HEK293 (cell line): ENCODE data around the gene CLTCL1.

Experiments
- CTCF ChIA-PET: fragments of 350-600 bp; formaldehyde crosslinking; extraction: SDS; loops from one replicate; lab custom pipeline; 2021; ENCODE audit warnings: antibody characterized with exemption; lab: Yijun Ruan, JAX
- POLR2A ChIA-PET: fragments of 300-600 bp; formaldehyde crosslinking; extraction: SDS; loops from one replicate; lab custom pipeline; 2020; ENCODE audit warnings: antibody characterized with exemption, inconsistent platforms; lab: Yijun Ruan, JAX
- H3K27ac ChIP-seq: fragments of 200-500 bp; sonication (Bioruptor generic); 2 replicates; pipeline ENCODE4 v1.5.1; 2014; ENCODE audit warnings: low read depth, low read length, control low read depth, inconsistent platforms; ENCODE audit errors: extremely low read depth
- H3K36me3 ChIP-seq, 2 experiments: fragments of 200-500 bp in 1 of 2; sonication (Bioruptor generic) in 1 of 2; 1 replicate in 1 of 2; 2 replicates in 1 of 2; pipeline ENCODE4 v1.5.1; 2014 to 2017; ENCODE audit warnings: inconsistent platforms in 2 of 2, low read length in 2 of 2; ENCODE audit not compliant: control insufficient read depth in 2 of 2, insufficient read depth in 1 of 2
- H3K4me1 ChIP-seq: fragments of 200-500 bp; sonication (Bioruptor generic); 2 replicates; pipeline ENCODE4 v1.5.1; 2014; ENCODE audit warnings: mild to moderate bottlenecking, low read length, inconsistent platforms; ENCODE audit not compliant: control insufficient read depth, insufficient read depth
- H3K4me3 ChIP-seq: 2 replicates; pipeline ENCODE4 v1.5.1; 2011; ENCODE audit warnings: low read depth, mild to moderate bottlenecking, control low read depth, low read length, moderate library complexity
- H3K9me3 ChIP-seq: fragments of 200-500 bp; sonication (Bioruptor generic); 2 replicates; pipeline ENCODE4 v1.5.1; 2014; ENCODE audit warnings: low read depth, low read length, inconsistent platforms; ENCODE audit not compliant: control insufficient read depth, insufficient read depth
- BCL11A ChIP-seq: fragments of 450-650 bp; formaldehyde crosslinking; IDR thresholded peaks from 2 replicates; pipeline ENCODE4 v1.5.1; 2016; ENCODE audit warnings: low read depth, missing biosample characterization, missing genetic modification characterization
- FEZF1 ChIP-seq: fragments of 450-650 bp; formaldehyde crosslinking; IDR thresholded peaks from 2 replicates; pipeline ENCODE4 v1.5.1; 2016; ENCODE audit warnings: missing biosample characterization, missing genetic modification characterization
- GLIS1 ChIP-seq: fragments of 450-650 bp; formaldehyde crosslinking; IDR thresholded peaks from 2 replicates; pipeline ENCODE4 v1.5.1; 2016; ENCODE audit warnings: missing biosample characterization, missing genetic modification characterization
- MZF1 ChIP-seq: fragments of 450-650 bp; formaldehyde crosslinking; IDR thresholded peaks from 2 replicates; pipeline ENCODE4 v1.5.1; 2017; ENCODE audit warnings: missing biosample characterization, missing genetic modification characterization, borderline replicate concordance
- SP3 ChIP-seq: fragments of 450-650 bp; formaldehyde crosslinking; IDR thresholded peaks from 2 replicates; pipeline ENCODE4 v1.5.1; 2016; ENCODE audit warnings: missing biosample characterization, missing genetic modification characterization
- YY1 ChIP-seq: fragments of 450-650 bp; formaldehyde crosslinking; IDR thresholded peaks from 2 replicates; pipeline ENCODE4 v1.5.1; 2018; ENCODE audit warnings: missing biosample characterization, missing genetic modification characterization
- ZBTB1 ChIP-seq: fragments of 450-650 bp; formaldehyde crosslinking; IDR thresholded peaks from 2 replicates; pipeline ENCODE4 v1.5.1; 2016; ENCODE audit warnings: missing biosample characterization, missing genetic modification characterization
- ZIC2 ChIP-seq: fragments of 450-650 bp; formaldehyde crosslinking; IDR thresholded peaks from 2 replicates; pipeline ENCODE4 v1.5.1; 2016; ENCODE audit warnings: missing biosample characterization, missing genetic modification characterization
- ZNF10 ChIP-seq: fragments of 450-650 bp; formaldehyde crosslinking; IDR thresholded peaks from 2 replicates; pipeline ENCODE4 v1.5.1; 2017; ENCODE audit warnings: missing biosample characterization, missing genetic modification characterization
- ZNF138 ChIP-seq: fragments of 450-650 bp; formaldehyde crosslinking; IDR thresholded peaks from 2 replicates; pipeline ENCODE4 v1.5.1; 2016; ENCODE audit warnings: missing biosample characterization, missing genetic modification characterization, borderline replicate concordance
- ZNF391 ChIP-seq: fragments of 450-650 bp; formaldehyde crosslinking; IDR thresholded peaks from 2 replicates; pipeline ENCODE4 v1.5.1; 2016; ENCODE audit warnings: low read depth, missing biosample characterization, missing genetic modification characterization, borderline replicate concordance
- ZNF510 ChIP-seq: fragments of 450-650 bp; formaldehyde crosslinking; IDR thresholded peaks from 2 replicates; pipeline ENCODE4 v1.5.1; 2018; ENCODE audit warnings: mild to moderate bottlenecking, missing genetic modification characterization, missing biosample characterization; ENCODE audit not compliant: insufficient replicate concordance
- ZNF561 ChIP-seq: fragments of 450-650 bp; IDR thresholded peaks from 2 replicates; pipeline ENCODE4 v1.5.1; 2018; ENCODE audit warnings: missing biosample characterization, missing genetic modification characterization, borderline replicate concordance
- ZNF585B ChIP-seq: fragments of 450-650 bp; formaldehyde crosslinking; IDR thresholded peaks from 2 replicates; pipeline ENCODE4 v1.5.1; 2016; ENCODE audit warnings: missing biosample characterization, missing genetic modification characterization
- ZNF658 ChIP-seq: fragments of 450-650 bp; formaldehyde crosslinking; IDR thresholded peaks from 2 replicates; pipeline ENCODE4; 2016; ENCODE audit warnings: missing biosample characterization, missing genetic modification characterization
- ZNF660 ChIP-seq: fragments of 450-650 bp; IDR thresholded peaks from 2 replicates; pipeline ENCODE4 v1.5.1; 2018; ENCODE audit warnings: missing biosample characterization, mild to moderate bottlenecking, missing genetic modification characterization
- ZNF707 ChIP-seq: fragments of 450-650 bp; formaldehyde crosslinking; IDR thresholded peaks from 2 replicates; pipeline ENCODE4 v1.5.1; 2016; ENCODE audit warnings: missing biosample characterization, missing genetic modification characterization
- ZNF777 ChIP-seq: fragments of 450-650 bp; formaldehyde crosslinking; IDR thresholded peaks from 2 replicates; pipeline ENCODE4 v1.5.1; 2017; ENCODE audit warnings: missing biosample characterization, missing genetic modification characterization, borderline replicate concordance
- ZNF830 ChIP-seq: fragments of 450-650 bp; IDR thresholded peaks from 2 replicates; pipeline ENCODE4 v1.5.0; 2018; ENCODE audit warnings: missing biosample characterization, missing genetic modification characterization, low read depth, mild to moderate bottlenecking, moderate library complexity
- ZNF843 ChIP-seq: fragments of 450-650 bp; formaldehyde crosslinking; IDR thresholded peaks from 2 replicates; pipeline ENCODE4 v1.5.1; 2016; ENCODE audit warnings: missing biosample characterization, missing genetic modification characterization
- ZSCAN30 ChIP-seq: fragments of 450-650 bp; IDR thresholded peaks from 2 replicates; pipeline ENCODE4 v1.5.1; 2018; ENCODE audit warnings: missing biosample characterization, mild to moderate bottlenecking, missing genetic modification characterization, moderate library complexity
- TF ChIP-seq, protein P1 (sequence below): fragments of 450-650 bp; formaldehyde crosslinking; IDR thresholded peaks from 2 replicates; pipeline ENCODE4 v1.5.1; 2016; ENCODE audit warnings: missing biosample characterization, missing genetic modification characterization
- TF ChIP-seq, protein P2 (sequence below): fragments of 450-650 bp; formaldehyde crosslinking; IDR thresholded peaks from 2 replicates; pipeline ENCODE4 v1.5.1; 2016; ENCODE audit warnings: missing biosample characterization, missing genetic modification characterization
- TF ChIP-seq, protein P3 (sequence below): fragments of 450-650 bp; formaldehyde crosslinking; IDR thresholded peaks from 2 replicates; pipeline ENCODE4 v1.5.1; 2017; ENCODE audit warnings: missing biosample characterization, missing genetic modification characterization
- TF ChIP-seq, protein P4 (sequence below): fragments of 450-650 bp; formaldehyde crosslinking; IDR thresholded peaks from 2 replicates; pipeline ENCODE4 v1.5.1; 2016; ENCODE audit warnings: missing biosample characterization, missing genetic modification characterization
- TF ChIP-seq, protein P5 (sequence below): IDR thresholded peaks from 2 replicates; pipeline ENCODE4 v1.6.1; 2011; ENCODE audit warnings: mild to moderate bottlenecking, low read depth, low read length, borderline replicate concordance

The CLTCL1 gene

DNA sequence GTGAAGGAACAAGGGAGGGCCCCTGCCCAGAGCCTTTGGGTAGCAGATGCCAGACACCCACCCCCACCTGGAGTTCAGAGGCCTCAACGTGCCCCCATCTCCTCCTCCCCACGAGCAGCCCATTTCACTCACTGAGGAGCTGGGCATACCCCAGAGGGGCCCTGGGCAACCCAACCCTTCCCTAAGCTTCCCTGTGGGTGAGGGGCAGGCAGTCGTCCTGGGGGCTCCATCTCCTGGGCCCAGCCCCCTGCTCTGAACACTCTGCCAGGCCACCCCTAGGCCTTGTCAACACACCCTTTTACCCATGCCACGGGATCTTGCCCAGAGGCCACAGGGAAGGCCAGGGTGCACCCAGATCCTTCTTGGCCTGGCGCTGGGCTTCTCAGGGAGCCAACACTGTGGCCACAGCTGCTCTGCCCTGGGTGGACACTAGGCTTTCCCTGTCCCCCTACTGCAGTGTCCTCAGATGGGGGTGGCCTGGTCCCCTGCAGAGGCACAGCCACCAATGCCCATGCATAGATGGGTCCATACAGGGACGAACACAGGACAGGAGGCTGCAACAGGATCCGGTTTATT is 116.4 kb downstream of the CLTCL1 start (continued):
- TF ChIP-seq, protein P1, sequence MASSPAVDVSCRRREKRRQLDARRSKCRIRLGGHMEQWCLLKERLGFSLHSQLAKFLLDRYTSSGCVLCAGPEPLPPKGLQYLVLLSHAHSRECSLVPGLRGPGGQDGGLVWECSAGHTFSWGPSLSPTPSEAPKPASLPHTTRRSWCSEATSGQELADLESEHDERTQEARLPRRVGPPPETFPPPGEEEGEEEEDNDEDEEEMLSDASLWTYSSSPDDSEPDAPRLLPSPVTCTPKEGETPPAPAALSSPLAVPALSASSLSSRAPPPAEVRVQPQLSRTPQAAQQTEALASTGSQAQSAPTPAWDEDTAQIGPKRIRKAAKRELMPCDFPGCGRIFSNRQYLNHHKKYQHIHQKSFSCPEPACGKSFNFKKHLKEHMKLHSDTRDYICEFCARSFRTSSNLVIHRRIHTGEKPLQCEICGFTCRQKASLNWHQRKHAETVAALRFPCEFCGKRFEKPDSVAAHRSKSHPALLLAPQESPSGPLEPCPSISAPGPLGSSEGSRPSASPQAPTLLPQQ (tag by site-specific recombination) = 0 out of 2 replicates have a peak, but pooled peaks have one; percentile 3

DNA sequence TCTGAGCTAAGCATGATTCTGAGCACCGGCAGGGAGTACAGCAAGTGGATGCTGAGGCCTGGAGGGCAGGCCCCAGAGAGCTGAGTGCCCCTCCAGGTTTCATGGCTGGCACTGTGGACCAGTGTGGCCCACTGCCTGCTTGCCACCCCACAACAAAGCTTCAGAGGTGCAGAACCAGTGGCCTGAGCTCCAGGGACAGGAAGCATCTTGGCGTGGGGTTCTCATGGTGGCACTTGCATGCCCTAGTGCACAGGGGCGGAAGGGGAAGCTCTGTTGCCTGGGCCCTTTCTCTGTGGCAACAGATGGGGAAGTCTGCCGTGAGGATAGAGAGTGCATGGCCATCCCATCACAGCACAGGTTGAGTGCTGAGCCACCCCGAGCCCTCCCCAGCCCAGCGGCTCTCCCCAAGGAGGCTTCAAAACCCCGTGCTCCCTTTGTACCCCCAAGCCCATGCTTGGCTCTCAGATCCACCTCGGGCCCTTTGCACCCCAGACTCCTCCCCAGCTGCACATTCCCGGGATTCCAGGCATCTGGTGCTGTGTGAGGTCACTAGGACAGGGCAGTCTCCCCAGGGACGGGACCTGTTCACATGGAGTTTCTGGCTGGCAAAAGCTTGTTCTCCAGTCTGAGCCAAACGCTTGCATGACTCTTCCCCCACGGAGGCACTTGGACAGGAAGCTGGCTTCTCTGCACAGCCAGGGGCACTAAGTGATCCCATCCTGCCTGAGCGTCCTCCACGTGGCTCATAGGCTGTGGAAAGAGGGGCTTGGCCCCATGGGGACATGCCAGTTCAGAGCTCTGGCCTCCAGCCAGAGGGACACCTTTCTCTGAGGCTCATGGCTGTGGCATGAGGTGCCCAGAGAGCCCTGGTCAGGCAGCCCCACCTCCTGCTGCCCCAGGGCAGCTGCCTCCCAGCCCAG is 117.2 kb downstream of the CLTCL1 start:
- H3K9me3 ChIP-seq = no peaks in the 10 kb centered on the region
- no peaks in the 10 kb centered on the region; the same call in 1 of the 2 replicates for H3K4me1 ChIP-seq
- no peak overlapping the region for H3K4me3 ChIP-seq
- CTCF ChIA-PET = interaction anchor here (0.6 to 1.3 kb wide), 3 partner anchors 29 to 216 kb away, joined by 4 to 5 read pairs (median 5); partner anchors contain the start of gene ESS2
- POLR2A ChIA-PET = interaction anchor here (0.6 to 2.3 kb wide), 10 partner anchors 11 to 379 kb away, joined by 3 to 20 read pairs (median 4); partner anchors contain the start of genes CDC45, CLTCL1, ESS2 and HIRA
- peak overlapping the region; percentile 19; the same call in 1 of the 2 replicates for H3K27ac ChIP-seq
- H3K36me3 ChIP-seq = peaks cover 0 to 46% of the 10 kb centered on the region in 2 experiments; a peak in 1 of 3 replicates
- TF ChIP-seq YY1 (tag by site-specific recombination) (no peak), ZNF391 (tag by site-specific recombination) (no peak), ZNF138 (tag by site-specific recombination) (no peak), ZNF777 (tag by site-specific recombination) (no peak), FEZF1 (tag by site-specific recombination) (0 out of 2 replicates have a peak, but pooled peaks have one; percentile 13), ZNF510 (tag by site-specific recombination) (no peak), ZNF585B (tag by site-specific recombination) (no peak), ZBTB1 (tag by site-specific recombination) (no peak), GLIS1 (peak; percentile 76), ZIC2 (tag by site-specific recombination) (peak; percentile 32), ZNF830 (tag by site-specific recombination) (no peak), ZNF10 (tag by site-specific recombination) (no peak), BCL11A (tag by site-specific recombination) (peak; percentile 50; the same call in 1 of the 2 replicates), SP3 (no peak), ZNF660 (tag by site-specific recombination) (no peak), ZSCAN30 (tag by site-specific recombination) (peak; percentile 9; the same call in 1 of the 2 replicates), ZNF658 (tag by site-specific recombination) (no peak), ZNF707 (no peak), MZF1 (tag by site-specific recombination) (no peak), ZNF843 (tag by site-specific recombination) (no peak), ZNF561 (tag by site-specific recombination) (no peak)
- TF ChIP-seq, protein P2, sequence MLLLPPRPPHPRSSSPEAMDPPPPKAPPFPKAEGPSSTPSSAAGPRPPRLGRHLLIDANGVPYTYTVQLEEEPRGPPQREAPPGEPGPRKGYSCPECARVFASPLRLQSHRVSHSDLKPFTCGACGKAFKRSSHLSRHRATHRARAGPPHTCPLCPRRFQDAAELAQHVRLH (tag by site-specific recombination) = no peak
- TF ChIP-seq, protein P3, sequence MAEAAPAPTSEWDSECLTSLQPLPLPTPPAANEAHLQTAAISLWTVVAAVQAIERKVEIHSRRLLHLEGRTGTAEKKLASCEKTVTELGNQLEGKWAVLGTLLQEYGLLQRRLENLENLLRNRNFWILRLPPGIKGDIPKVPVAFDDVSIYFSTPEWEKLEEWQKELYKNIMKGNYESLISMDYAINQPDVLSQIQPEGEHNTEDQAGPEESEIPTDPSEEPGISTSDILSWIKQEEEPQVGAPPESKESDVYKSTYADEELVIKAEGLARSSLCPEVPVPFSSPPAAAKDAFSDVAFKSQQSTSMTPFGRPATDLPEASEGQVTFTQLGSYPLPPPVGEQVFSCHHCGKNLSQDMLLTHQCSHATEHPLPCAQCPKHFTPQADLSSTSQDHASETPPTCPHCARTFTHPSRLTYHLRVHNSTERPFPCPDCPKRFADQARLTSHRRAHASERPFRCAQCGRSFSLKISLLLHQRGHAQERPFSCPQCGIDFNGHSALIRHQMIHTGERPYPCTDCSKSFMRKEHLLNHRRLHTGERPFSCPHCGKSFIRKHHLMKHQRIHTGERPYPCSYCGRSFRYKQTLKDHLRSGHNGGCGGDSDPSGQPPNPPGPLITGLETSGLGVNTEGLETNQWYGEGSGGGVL (tag by site-specific recombination) = no peak
- TF ChIP-seq, protein P4, sequence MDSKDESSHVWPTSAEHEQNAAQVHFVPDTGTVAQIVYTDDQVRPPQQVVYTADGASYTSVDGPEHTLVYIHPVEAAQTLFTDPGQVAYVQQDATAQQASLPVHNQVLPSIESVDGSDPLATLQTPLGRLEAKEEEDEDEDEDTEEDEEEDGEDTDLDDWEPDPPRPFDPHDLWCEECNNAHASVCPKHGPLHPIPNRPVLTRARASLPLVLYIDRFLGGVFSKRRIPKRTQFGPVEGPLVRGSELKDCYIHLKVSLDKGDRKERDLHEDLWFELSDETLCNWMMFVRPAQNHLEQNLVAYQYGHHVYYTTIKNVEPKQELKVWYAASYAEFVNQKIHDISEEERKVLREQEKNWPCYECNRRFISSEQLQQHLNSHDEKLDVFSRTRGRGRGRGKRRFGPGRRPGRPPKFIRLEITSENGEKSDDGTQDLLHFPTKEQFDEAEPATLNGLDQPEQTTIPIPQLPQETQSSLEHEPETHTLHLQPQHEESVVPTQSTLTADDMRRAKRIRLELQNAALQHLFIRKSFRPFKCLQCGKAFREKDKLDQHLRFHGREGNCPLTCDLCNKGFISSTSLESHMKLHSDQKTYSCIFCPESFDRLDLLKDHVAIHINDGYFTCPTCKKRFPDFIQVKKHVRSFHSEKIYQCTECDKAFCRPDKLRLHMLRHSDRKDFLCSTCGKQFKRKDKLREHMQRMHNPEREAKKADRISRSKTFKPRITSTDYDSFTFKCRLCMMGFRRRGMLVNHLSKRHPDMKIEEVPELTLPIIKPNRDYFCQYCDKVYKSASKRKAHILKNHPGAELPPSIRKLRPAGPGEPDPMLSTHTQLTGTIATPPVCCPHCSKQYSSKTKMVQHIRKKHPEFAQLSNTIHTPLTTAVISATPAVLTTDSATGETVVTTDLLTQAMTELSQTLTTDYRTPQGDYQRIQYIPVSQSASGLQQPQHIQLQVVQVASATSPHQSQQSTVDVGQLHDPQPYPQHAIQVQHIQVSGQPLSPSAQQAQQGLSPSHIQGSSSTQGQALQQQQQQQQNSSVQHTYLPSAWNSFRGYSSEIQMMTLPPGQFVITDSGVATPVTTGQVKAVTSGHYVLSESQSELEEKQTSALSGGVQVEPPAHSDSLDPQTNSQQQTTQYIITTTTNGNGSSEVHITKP = no peak
- TF ChIP-seq, protein P5, sequence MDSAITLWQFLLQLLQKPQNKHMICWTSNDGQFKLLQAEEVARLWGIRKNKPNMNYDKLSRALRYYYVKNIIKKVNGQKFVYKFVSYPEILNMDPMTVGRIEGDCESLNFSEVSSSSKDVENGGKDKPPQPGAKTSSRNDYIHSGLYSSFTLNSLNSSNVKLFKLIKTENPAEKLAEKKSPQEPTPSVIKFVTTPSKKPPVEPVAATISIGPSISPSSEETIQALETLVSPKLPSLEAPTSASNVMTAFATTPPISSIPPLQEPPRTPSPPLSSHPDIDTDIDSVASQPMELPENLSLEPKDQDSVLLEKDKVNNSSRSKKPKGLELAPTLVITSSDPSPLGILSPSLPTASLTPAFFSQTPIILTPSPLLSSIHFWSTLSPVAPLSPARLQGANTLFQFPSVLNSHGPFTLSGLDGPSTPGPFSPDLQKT = no peak
